T-cell (primary cell): ENCODE measurements around the gene SMU1. TPM values are rescaled to one million over a fixed set of nuclear protein-coding genes. Genes with fewer than 3 reads are reported as not detected.
"Not testable (repeated sequence)": the region's sequence is repeated elsewhere in the genome, so short reads cannot be mapped to it uniquely, and the experiment has no call there.

Source experiments
- ATAC-seq, 4 experiments: fragments of 200-7000 bp in 3 of 4; fragments of 150-1000 bp in 1 of 4; cut with Tn5 transposase; replicated peaks in 1 of 4; 1 replicate in 3 of 4; 2 replicates in 1 of 4; pipeline ENCODE4 v1.10.0; 2021; ENCODE audit warnings: moderate library complexity in 3 of 4, mild to moderate bottlenecking in 2 of 4, moderate number of reproducible peaks in 1 of 4
- CTCF ChIA-PET, 2 donors: fragments of 300-600 bp; sonication (Branson Sonifier 250); formaldehyde crosslinking; loops; one replicate each; lab custom pipeline; 2022; ENCODE audit warnings: antibody characterized with exemption in 2 of 2; lab: Charles Lee
- POLR2A ChIA-PET, 2 donors: fragments of 300-600 bp; sonication (Branson Sonifier 250); formaldehyde crosslinking; loops; one replicate each; lab custom pipeline; 2022; ENCODE audit warnings: antibody characterized with exemption in 2 of 2; lab: Charles Lee
- DNase-seq, 35 experiments: peaks; one replicate each; pipeline versions ENCODE4 v3.0.0 to v3.0.0-alpha.2; 2013 to 2023
- H3K27ac ChIP-seq: one replicate; pipeline ENCODE4 v1.5.1; 2013; ENCODE audit warnings: low read length
- H3K27me3 ChIP-seq, 2 experiments: replicated peaks in 1 of 2; 1 replicate in 1 of 2; 2 replicates in 1 of 2; pipeline versions ENCODE4 v1.6.1 to v1.7.0; 2013; ENCODE audit warnings: low read length in 1 of 2, mixed read lengths in 1 of 2; ENCODE audit not compliant: control insufficient read depth in 2 of 2, insufficient read depth in 2 of 2; ENCODE audit errors: extremely low read depth in 1 of 2
- H3K36me3 ChIP-seq, 2 donors: 1 replicate in 1 of 2; 2 replicates in 1 of 2; pipeline versions ENCODE4 v1.6.1 to v1.7.0; 2013; ENCODE audit warnings: low read length in 1 of 2; ENCODE audit not compliant: control insufficient read depth in 2 of 2, insufficient read depth in 1 of 2; ENCODE audit errors: extremely low read depth in 1 of 2
- H3K4me1 ChIP-seq, 2 experiments: 1 replicate in 1 of 2; 2 replicates in 1 of 2; pipeline versions ENCODE4 v1.6.1 to v1.7.0; 2013; ENCODE audit warnings: low read length in 2 of 2, mixed read lengths in 1 of 2; ENCODE audit not compliant: insufficient read depth in 2 of 2, control insufficient read depth in 1 of 2; ENCODE audit errors: extremely low read depth in 1 of 2
- H3K4me3 ChIP-seq, 2 donors: 1 replicate in 1 of 2; 2 replicates in 1 of 2; pipeline versions ENCODE4 v1.5.1 to v1.7.0; 2013; ENCODE audit warnings: mild to moderate bottlenecking in 2 of 2, low read length in 1 of 2, moderate library complexity in 1 of 2; ENCODE audit not compliant: control insufficient read depth in 1 of 2; ENCODE audit errors: extremely low read depth in 1 of 2
- H3K9me3 ChIP-seq: 2 replicates; pipeline ENCODE4 v1.7.0; 2013
- H3K27ac Mint-ChIP-seq, 2 donors: one replicate each; pipeline ENCODE4 v1.8.0; 2020 to 2021; ENCODE audit warnings: mild to moderate bottlenecking in 2 of 2, mixed read lengths in 2 of 2
- H3K27me3 Mint-ChIP-seq, 2 donors: one replicate each; pipeline ENCODE4 v1.8.0; 2021 to 2022; ENCODE audit warnings: mixed read lengths in 2 of 2
- H3K36me3 Mint-ChIP-seq: one replicate; pipeline ENCODE4 v1.8.0; 2021; ENCODE audit warnings: mixed read lengths
- H3K4me1 Mint-ChIP-seq, 3 donors: one replicate each; pipeline ENCODE4 v1.8.0; 2020 to 2022; ENCODE audit warnings: mixed read lengths in 3 of 3, mild to moderate bottlenecking in 1 of 3
- H3K4me3 Mint-ChIP-seq, 3 donors: one replicate each; pipeline ENCODE4 v1.8.0; 2020 to 2022; ENCODE audit warnings: mild to moderate bottlenecking in 3 of 3, mixed read lengths in 3 of 3, moderate library complexity in 3 of 3
- H3K9me3 Mint-ChIP-seq, 3 donors: one replicate each; pipeline ENCODE4 v1.8.0; 2020 to 2022; ENCODE audit warnings: mixed read lengths in 3 of 3
- WGBS: methylation state at CpG from one replicate; pipeline ENCODE4 v1.1.5; 2013; ENCODE audit warnings: missing lambda C conversion rate; ENCODE audit not compliant: insufficient coverage; 5-methylcytosine and 5-hydroxymethylcytosine counted together
- total RNA-seq, 35 experiments: library from RNA in 6 of 35; stranded (reverse) in 6 of 35; fragments of 120-200 nt in 1 of 35; gene quantifications; one replicate each; pipeline versions ENCODE4 v1.2.1 to v1.2.4 and lab custom pipeline; 2013 to 2026

The SMU1 gene
- total RNA-seq, 5 donors from 2014 or later (not counting 1 experiment from before 2014, with no cell fraction given): 22.6 to 25.5 (median 24.4) TPM

DNA sequence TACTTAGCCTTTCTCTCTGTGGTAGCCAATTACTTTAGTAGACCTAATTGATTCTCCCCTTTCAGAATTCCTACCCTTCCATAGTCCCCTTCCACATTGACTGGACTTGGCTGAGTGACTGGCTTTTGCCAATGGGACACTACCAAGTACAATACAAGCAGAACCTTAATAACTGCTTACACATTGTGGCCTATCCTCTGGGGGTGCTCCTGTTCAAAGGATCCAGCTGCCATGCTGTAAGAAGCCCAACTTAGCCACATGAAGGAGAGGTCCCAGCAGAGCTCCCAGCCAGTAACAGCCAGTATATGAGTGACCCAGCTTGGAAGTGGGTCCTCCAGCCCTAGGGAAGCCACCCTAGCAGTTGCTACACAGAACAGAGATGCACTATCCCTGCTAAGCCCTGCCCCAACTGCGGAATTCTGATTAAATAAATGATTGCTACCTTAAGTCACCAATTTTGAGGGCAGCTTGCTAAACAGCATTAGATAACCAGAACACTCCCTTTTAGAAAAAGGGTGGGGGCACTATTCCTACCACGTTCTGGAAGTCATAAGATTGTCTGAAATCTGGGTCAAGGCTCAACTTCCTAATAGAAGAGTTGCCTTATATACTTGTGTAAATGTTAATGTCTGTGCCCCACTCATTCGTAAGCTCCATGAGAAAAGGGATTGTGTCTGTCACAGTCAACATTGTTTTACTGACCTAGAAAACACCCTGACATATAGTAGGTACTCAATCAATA is 64.0 kb downstream of the SMU1 start:
- H3K36me3 ChIP-seq: no peaks in the 10 kb centered on the region
- Mint-ChIP-seq H3K9me3 (no peaks in the 10 kb centered on the region), H3K36me3 (no peaks in the 10 kb centered on the region), H3K27ac (no peak overlapping the region), H3K4me1 (no peaks in the 10 kb centered on the region), H3K27me3 (no peaks in the 10 kb centered on the region), H3K4me3 (no peak overlapping the region)
- no CpG with 5 or more reads among the region's 3 CpGs for WGBS
- H3K4me1 ChIP-seq: no peaks in the 10 kb centered on the region
- no peak overlapping the region for H3K4me3 ChIP-seq
- H3K27me3 ChIP-seq: no peaks in the 10 kb centered on the region
- ChIA-PET CTCF (no interaction called here), POLR2A (interaction anchor here in 1 of 2 donors (1.9 kb wide), 1 partner anchor 13 kb away, joined by 5 read pairs; the partner anchor contains the start of gene DNAJA1)
- H3K9me3 ChIP-seq: no peaks in the 10 kb centered on the region
- no peak overlapping the region for H3K27ac ChIP-seq
- ATAC-seq (no peak), DNase-seq (no peak)

DNA sequence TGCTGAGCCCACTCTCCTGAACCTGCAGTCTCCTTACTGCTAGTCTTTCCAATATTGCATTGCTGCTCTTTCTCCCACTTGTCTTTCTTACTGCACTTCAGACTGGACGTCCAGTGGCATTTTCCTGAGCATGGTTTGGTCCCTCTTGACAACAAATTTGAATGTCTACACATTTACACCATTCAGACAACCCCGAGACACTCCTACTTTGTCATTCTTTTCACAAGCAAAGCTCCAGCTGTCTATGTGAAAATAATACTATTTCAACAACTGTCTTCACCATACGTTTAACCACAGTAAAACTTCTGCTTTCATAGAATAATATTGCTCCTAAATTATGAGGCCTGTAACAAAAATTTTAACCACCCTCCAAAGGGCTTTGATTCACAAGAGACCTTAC is 64.6 kb downstream of the SMU1 start:
- ATAC-seq: no peak
- H3K27ac ChIP-seq: no peak overlapping the region
- no peak overlapping the region for H3K4me3 ChIP-seq
- no peak for DNase-seq
- H3K4me1 Mint-ChIP-seq: no peaks in the 10 kb centered on the region
- H3K27me3 ChIP-seq: no peaks in the 10 kb centered on the region
- H3K4me3 Mint-ChIP-seq: no peak overlapping the region
- H3K9me3 ChIP-seq: no peaks in the 10 kb centered on the region
- ChIA-PET CTCF (no interaction called here), POLR2A (no interaction called here)
- no peaks in the 10 kb centered on the region for H3K4me1 ChIP-seq
- no peaks in the 10 kb centered on the region for H3K36me3 Mint-ChIP-seq
- no peaks in the 10 kb centered on the region for H3K27me3 Mint-ChIP-seq
- H3K9me3 Mint-ChIP-seq: no peaks in the 10 kb centered on the region
- H3K27ac Mint-ChIP-seq: no peak overlapping the region
- H3K36me3 ChIP-seq: no peaks in the 10 kb centered on the region
- 96% methylated on average over 2 of the region's 3 CpGs for WGBS

DNA sequence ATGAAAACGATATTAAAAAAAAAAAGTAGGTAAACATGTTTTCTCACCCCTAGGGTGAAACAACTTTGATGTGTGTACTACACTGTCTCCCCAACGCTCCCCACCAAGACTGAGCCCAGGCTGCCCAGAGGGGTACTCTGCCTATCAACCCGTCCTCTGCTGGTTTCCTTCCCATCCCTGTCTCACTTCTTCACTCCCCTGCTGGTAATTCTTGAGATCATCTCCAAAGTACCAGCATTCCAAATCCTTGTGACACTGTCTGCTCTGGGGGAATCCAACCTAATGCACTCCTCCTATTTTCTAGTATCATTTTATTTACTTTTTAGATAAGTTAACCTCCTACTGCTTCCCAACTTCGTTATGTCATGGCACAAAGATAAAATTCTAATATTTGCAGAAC is 68.7 kb downstream of the SMU1 start:
- POLR2A ChIA-PET: interaction anchor here (0.6 to 0.9 kb wide), 3 partner anchors 17 to 71 kb away, joined by 3 read pairs; partner anchors contain the start of gene DNAJA1 (in 2 of the 2)

DNA sequence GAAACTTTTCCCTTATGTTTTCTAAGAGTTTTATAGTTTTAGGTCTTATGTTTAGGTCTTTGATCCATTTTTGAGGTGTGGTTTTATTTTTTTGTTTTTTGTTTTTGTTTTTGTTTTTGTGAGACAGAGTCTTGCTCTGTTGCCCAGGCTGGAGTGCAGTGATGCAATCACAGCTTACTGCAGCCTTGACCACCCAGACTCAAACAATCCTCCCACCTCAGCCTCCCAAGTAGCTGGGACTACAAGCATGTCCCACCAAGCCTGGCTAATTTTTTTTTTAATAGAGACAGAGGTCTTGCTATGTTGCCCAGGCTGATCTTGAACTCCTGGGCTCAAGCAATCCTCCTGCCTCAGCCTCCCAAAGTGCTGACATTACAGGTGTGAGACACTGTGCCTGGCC is 71.1 kb downstream of the SMU1 start:
- not testable (repeated sequence) for ATAC-seq, H3K27me3 ChIP-seq, H3K36me3 Mint-ChIP-seq, H3K27me3 Mint-ChIP-seq, H3K4me3 ChIP-seq, DNase-seq, H3K27ac ChIP-seq, H3K9me3 Mint-ChIP-seq, H3K36me3 ChIP-seq, H3K9me3 ChIP-seq, H3K4me3 Mint-ChIP-seq, H3K27ac Mint-ChIP-seq
- CTCF ChIA-PET: interaction anchor here in 1 of 2 donors (0.6 kb wide), 1 partner anchor 19 kb away, joined by 3 read pairs; no protein-coding TSS in a partner anchor
- peaks cover 15 to 20% (median 15%) of the 10 kb centered on the region in 3 donors for H3K4me1 Mint-ChIP-seq
- H3K4me1 ChIP-seq: peaks cover 11 to 13% of the 10 kb centered on the region in 2 experiments
- POLR2A ChIA-PET: interaction anchor here in 1 of 2 donors (0.6 to 0.7 kb wide), 2 partner anchors 165 to 480 kb away, joined by 3 to 8 read pairs; no protein-coding TSS in a partner anchor

More for the DNA sequence above, 68.7 kb downstream of the SMU1 start:
- no peaks in the 10 kb centered on the region for H3K9me3 ChIP-seq
- H3K4me1 ChIP-seq: no peaks in the 10 kb centered on the region
- H3K4me3 ChIP-seq: no peak overlapping the region
- H3K27me3 Mint-ChIP-seq: no peaks in the 10 kb centered on the region
- no peak overlapping the region for H3K27ac ChIP-seq
- ATAC-seq (no peak), DNase-seq (no peak)
- no peak overlapping the region for H3K27ac Mint-ChIP-seq
- peaks cover 0 to under 1% (median 0%) of the 10 kb centered on the region in 3 donors for H3K4me1 Mint-ChIP-seq
- H3K36me3 Mint-ChIP-seq: no peaks in the 10 kb centered on the region
- WGBS: 100% methylated on average over 2 of the region's 4 CpGs
- H3K36me3 ChIP-seq: no peaks in the 10 kb centered on the region
- H3K27me3 ChIP-seq: no peaks in the 10 kb centered on the region
- CTCF ChIA-PET: interaction anchor here in 1 of 2 donors (0.6 kb wide), 3 partner anchors 10 to 100 kb away, joined by 5 to 8 read pairs (median 6); no protein-coding TSS in a partner anchor
- H3K4me3 Mint-ChIP-seq: no peak overlapping the region
- no peaks in the 10 kb centered on the region for H3K9me3 Mint-ChIP-seq

DNA sequence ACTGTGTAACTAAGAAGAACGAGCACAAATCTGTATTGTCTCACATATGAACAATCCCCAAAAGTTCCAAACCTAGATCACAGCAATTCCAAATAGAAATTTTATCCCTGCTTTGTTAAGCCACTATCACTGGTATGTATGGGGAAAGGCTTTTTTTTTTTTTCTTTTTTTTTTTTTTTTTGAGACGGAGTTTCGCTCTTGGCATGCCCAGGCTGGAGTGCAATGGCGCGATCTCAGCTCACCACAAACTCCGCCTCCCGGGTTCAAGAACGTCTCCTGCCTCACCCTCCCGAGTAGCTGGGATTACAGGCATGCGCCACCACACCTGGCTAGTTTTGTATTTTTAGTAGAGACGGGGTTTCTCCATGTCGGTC is 75.8 kb downstream of the SMU1 start:
- H3K4me1 ChIP-seq: peaks cover 11 to 18% of the 10 kb centered on the region in 2 experiments
- H3K27me3 Mint-ChIP-seq, H3K27me3 ChIP-seq, H3K9me3 Mint-ChIP-seq, ATAC-seq, H3K9me3 ChIP-seq: not testable (repeated sequence)
- peaks cover 0 to 16% of the 10 kb centered on the region in 2 donors for H3K36me3 ChIP-seq
- H3K27ac ChIP-seq: peak overlapping the region; percentile 93
- Mint-ChIP-seq H3K4me1 (peaks cover 47 to 58% (median 52%) of the 10 kb centered on the region in 3 donors), H3K36me3 (peaks cover 28% of the 10 kb centered on the region), H3K27ac (peak overlapping the region; percentile 95 to 97), H3K4me3 (peak overlapping the region; percentile 90 to 97 (median 94))
- DNase-seq: peak in 12 of 35 experiments; percentile 2 to 29 (median 11)
- peak overlapping the region; percentile 93 to 97 for H3K4me3 ChIP-seq
- POLR2A ChIA-PET: interaction anchor here in 1 of 2 donors (0.7 to 5.3 kb wide), 2 partner anchors 19 to 24 kb away, joined by 3 to 42 read pairs; partner anchors contain the start of gene DNAJA1
- CTCF ChIA-PET: interaction anchor here (0.6 to 1.2 kb wide), 7 partner anchors 13 to 1400 kb away, joined by 3 to 5 read pairs (median 4); no protein-coding TSS in a partner anchor
- WGBS: no CpG with 5 or more reads among the region's 12 CpGs

DNA sequence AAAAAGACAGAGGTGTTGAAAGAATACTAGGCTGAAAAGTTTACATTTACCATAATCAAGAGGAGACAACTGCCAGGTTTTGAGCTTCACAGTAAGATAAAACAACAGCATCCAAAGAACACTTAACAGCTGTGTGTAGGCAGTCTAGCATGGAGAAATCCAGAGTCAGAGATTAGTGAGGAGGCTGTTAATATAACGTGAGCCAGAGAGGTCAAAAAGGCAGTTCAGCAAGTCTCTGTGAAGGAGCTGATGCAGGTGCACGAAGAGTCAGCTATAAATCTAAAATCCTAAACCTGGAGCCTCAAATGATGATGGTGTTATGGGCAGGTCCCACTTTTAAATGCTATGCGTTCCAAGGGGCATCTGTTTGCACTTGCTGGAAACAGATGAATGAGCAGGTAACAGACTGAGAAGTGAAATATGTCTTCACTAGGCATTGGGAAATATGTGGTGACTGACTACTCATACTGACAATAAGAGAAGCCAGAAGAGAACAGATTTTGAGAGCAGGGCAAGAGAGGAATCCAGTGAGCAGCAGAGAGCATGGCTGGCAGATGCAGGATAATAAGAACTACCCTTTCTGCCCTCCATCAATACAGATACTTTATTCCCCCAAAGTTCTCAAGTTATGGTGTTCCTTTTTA is 83.8 kb downstream of the SMU1 start:
- no peak overlapping the region for H3K27ac ChIP-seq
- DNase-seq (no peak), ATAC-seq (no peak)
- H3K9me3 ChIP-seq: no peaks in the 10 kb centered on the region
- H3K27me3 Mint-ChIP-seq: no peaks in the 10 kb centered on the region
- CTCF ChIA-PET: no interaction called here
- no peaks in the 10 kb centered on the region for H3K9me3 Mint-ChIP-seq
- no peaks in the 10 kb centered on the region for H3K27me3 ChIP-seq
- H3K4me1 ChIP-seq: no peaks in the 10 kb centered on the region
- no peak overlapping the region for H3K4me3 Mint-ChIP-seq
- H3K4me1 Mint-ChIP-seq: peaks cover 31 to 51% (median 35%) of the 10 kb centered on the region in 3 donors
- H3K4me3 ChIP-seq: no peak overlapping the region
- peaks cover 4 to 50% of the 10 kb centered on the region in 2 donors for H3K36me3 ChIP-seq
- H3K27ac Mint-ChIP-seq: no peak overlapping the region
- POLR2A ChIA-PET: no interaction called here
- H3K36me3 Mint-ChIP-seq: peaks cover 67% of the 10 kb centered on the region
- WGBS: 100% methylated on average over 2 of the region's 3 CpGs
